Spleen (tissue), 7 donors: ENCODE results near the gene FHAD1.

Experiments
- POLR2A ChIP-seq, 3 donors: fragments of 450-650 bp; IDR thresholded peaks; one replicate each; pipeline ENCODE4 v1.5.1; 2017; ENCODE audit warnings: antibody characterized with exemption in 3 of 3, mild to moderate bottlenecking in 1 of 3
- POLR2AphosphoS5 ChIP-seq, 3 donors: sonication (generic); formaldehyde crosslinking; IDR thresholded peaks; one replicate each; pipeline ENCODE4 v1.5.1; 2017; ENCODE audit warnings: antibody characterized with exemption in 3 of 3
- TF ChIP-seq, protein P1 (sequence below), 11 experiments: fragments of 200-600 bp in 7 of 11; fragments of 450-650 bp in 4 of 11; sonication (generic) in 4 of 11; IDR thresholded peaks in 8 of 11; conservative IDR thresholded peaks in 3 of 11; 1 replicate in 7 of 11; 2 replicates in 4 of 11; pipeline versions ENCODE4 v1.4.0 to v1.8.0; 2016 to 2021; ENCODE audit warnings: antibody characterized with exemption in 11 of 11, inconsistent platforms in 4 of 11, mild to moderate bottlenecking in 1 of 11
- donor health status: DM: no; HTN: no; CAD: no; lungs with moderate emphysema.
- donor health status: DM: no; HTN: no; CAD: no.
- donor health status: DM: no; HTN: no; CAD: no.

DNA sequence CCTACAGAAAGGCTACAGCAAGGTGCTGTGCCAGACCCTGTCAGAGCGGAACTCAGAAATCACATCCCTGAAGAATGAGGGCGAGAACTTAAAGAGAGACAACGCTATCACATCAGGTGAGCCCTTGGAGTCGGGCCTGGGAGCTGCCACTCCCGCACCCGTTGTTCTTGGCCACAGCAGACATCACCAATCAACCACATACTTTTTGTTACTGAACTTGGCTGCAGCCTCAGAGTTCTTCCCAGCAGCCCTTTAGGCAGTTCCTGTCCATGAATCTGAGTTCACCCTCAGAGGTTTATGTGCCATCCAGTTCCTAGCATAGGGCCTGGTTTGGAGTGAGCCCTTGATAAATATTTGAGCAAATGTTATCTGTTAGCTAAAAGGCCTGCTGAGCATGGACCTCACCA lies 61.6 kb downstream of the FHAD1 start:
- no peak for TF ChIP-seq POLR2AphosphoS5 (IDR thresholded peaks at IDR 0.05)
- TF ChIP-seq, protein P1, sequence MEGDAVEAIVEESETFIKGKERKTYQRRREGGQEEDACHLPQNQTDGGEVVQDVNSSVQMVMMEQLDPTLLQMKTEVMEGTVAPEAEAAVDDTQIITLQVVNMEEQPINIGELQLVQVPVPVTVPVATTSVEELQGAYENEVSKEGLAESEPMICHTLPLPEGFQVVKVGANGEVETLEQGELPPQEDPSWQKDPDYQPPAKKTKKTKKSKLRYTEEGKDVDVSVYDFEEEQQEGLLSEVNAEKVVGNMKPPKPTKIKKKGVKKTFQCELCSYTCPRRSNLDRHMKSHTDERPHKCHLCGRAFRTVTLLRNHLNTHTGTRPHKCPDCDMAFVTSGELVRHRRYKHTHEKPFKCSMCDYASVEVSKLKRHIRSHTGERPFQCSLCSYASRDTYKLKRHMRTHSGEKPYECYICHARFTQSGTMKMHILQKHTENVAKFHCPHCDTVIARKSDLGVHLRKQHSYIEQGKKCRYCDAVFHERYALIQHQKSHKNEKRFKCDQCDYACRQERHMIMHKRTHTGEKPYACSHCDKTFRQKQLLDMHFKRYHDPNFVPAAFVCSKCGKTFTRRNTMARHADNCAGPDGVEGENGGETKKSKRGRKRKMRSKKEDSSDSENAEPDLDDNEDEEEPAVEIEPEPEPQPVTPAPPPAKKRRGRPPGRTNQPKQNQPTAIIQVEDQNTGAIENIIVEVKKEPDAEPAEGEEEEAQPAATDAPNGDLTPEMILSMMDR (IDR thresholded peaks at IDR 0.05 in 8 of 11, conservative IDR thresholded peaks at IDR 0.05 in 3 of 11): no peak
- no peak for TF ChIP-seq POLR2A (IDR thresholded peaks at IDR 0.05)
